H1 (cell line): Measurements from ENCODE around the gene MYLIP. TPM values are rescaled to one million over a fixed set of nuclear protein-coding genes. Genes with fewer than 3 reads are reported as not detected.

Experiments
- CTCF ChIA-PET: fragments of 300-600 bp; sonication (Branson Sonifier 250); formaldehyde crosslinking; loops from one replicate; lab custom pipeline; 2021; ENCODE audit not compliant: partially characterized antibody; lab: Charles Lee
- POLR2A ChIA-PET: fragments of 300-600 bp; sonication (Branson Sonifier 250); formaldehyde crosslinking; loops from one replicate; lab custom pipeline; 2021; ENCODE audit warnings: inconsistent platforms; ENCODE audit not compliant: partially characterized antibody; lab: Charles Lee
- DNase-seq, 2 experiments: peaks; one replicate each; pipeline versions ENCODE4 v3.0.0 to v3.0.0-alpha.2; 2010 to 2022; ENCODE audit warnings: low spot score in 2 of 2, low read depth in 1 of 2, mixed read lengths in 1 of 2
- FAIRE-seq: peaks from 2 replicates; lab custom pipeline; 2011; peaks lifted over from hg19 to GRCh38; lab: Jason Lieb, UNC
- H2AFZ ChIP-seq: 2 replicates; pipeline ENCODE4 v1.8.1; 2012; ENCODE audit warnings: low read length, inconsistent platforms
- H2AK5ac ChIP-seq: 2 replicates; pipeline ENCODE4 v1.6.1; 2013; ENCODE audit warnings: low read depth, low read length
- H2BK120ac ChIP-seq: replicated peaks from 2 replicates; pipeline ENCODE3; 2013; ENCODE audit warnings: low read depth, low read length, inconsistent platforms
- H2BK12ac ChIP-seq: 2 replicates; pipeline ENCODE4 v1.6.1; 2013; ENCODE audit warnings: low read depth, low read length
- H2BK15ac ChIP-seq: 2 replicates; pipeline ENCODE4 v1.6.1; 2013; ENCODE audit warnings: low read length
- H2BK20ac ChIP-seq: 2 replicates; pipeline ENCODE4 v1.6.1; 2013; ENCODE audit warnings: low read length
- H2BK5ac ChIP-seq: 2 replicates; pipeline ENCODE4 v1.6.1; 2013; ENCODE audit warnings: low read depth, low read length
- H3K14ac ChIP-seq: 2 replicates; pipeline ENCODE4 v1.6.1; 2013; ENCODE audit warnings: inconsistent platforms; ENCODE audit not compliant: insufficient read length
- H3K18ac ChIP-seq: 2 replicates; pipeline ENCODE4 v1.6.1; 2013; ENCODE audit warnings: low read length; ENCODE audit errors: extremely low read depth
- H3K23ac ChIP-seq: 2 replicates; pipeline ENCODE4 v1.6.1; 2013; ENCODE audit warnings: inconsistent platforms; ENCODE audit not compliant: insufficient read length
- H3K23me2 ChIP-seq: 2 replicates; pipeline ENCODE4 v1.6.1; 2013; ENCODE audit warnings: low read depth, low read length
- H3K27ac ChIP-seq: 2 replicates; pipeline ENCODE4 v1.6.1; 2011; ENCODE audit warnings: low read depth, low read length, inconsistent platforms
- H3K27me3 ChIP-seq, 4 experiments: replicated peaks in 1 of 4; 1 replicate in 1 of 4; 2 replicates in 3 of 4; pipeline versions ENCODE4 v1.6.1 to v1.8.1; 2011 to 2013; ENCODE audit warnings: low read length in 3 of 4, mild to moderate bottlenecking in 3 of 4, inconsistent platforms in 2 of 4, mixed read lengths in 2 of 4, moderate library complexity in 1 of 4; ENCODE audit not compliant: control insufficient read depth in 3 of 4, insufficient read depth in 3 of 4; ENCODE audit errors: extremely low read depth in 1 of 4
- H3K36me3 ChIP-seq, 4 experiments: 2 replicates each; pipeline versions ENCODE4 v1.6.1 to v1.8.1; 2011 to 2013; ENCODE audit warnings: mild to moderate bottlenecking in 4 of 4, low read length in 3 of 4, moderate library complexity in 2 of 4, control low read depth in 1 of 4, inconsistent platforms in 1 of 4; ENCODE audit not compliant: insufficient read depth in 4 of 4, control insufficient read depth in 2 of 4
- H3K4ac ChIP-seq: replicated peaks from 2 replicates; pipeline ENCODE3; 2013; ENCODE audit warnings: low read length, low read depth, mixed read lengths, inconsistent platforms; ENCODE audit not compliant: insufficient read length
- H3K4me1 ChIP-seq, 4 experiments: replicated peaks in 1 of 4; 1 replicate in 1 of 4; 2 replicates in 3 of 4; pipeline versions ENCODE4 v1.6.1 to v1.8.1; 2011 to 2013; ENCODE audit warnings: low read length in 3 of 4, inconsistent platforms in 2 of 4, mixed read lengths in 1 of 4; ENCODE audit not compliant: insufficient read depth in 4 of 4, control insufficient read depth in 3 of 4
- H3K4me2 ChIP-seq, 2 experiments: 2 replicates each; pipeline versions ENCODE4 v1.6.1 to v1.8.1; 2011 to 2013; ENCODE audit warnings: low read depth in 2 of 2, low read length in 2 of 2, control low read depth in 1 of 2, inconsistent platforms in 1 of 2, mild to moderate bottlenecking in 1 of 2; ENCODE audit not compliant: insufficient read depth in 1 of 2
- H3K4me3 ChIP-seq, 4 experiments: fragments of 200-600, 300-600 bp in 1 of 4; sonication (generic), shearing (Covaris generic), sonication (Bioruptor Twin) in 1 of 4; 2 replicates each; pipeline versions ENCODE4 v1.5.1 to v1.8.1; 2011 to 2016; ENCODE audit warnings: low read length in 4 of 4, low read depth in 3 of 4, control low read depth in 2 of 4, inconsistent platforms in 2 of 4, mild to moderate bottlenecking in 2 of 4, mixed read lengths in 1 of 4, moderate library complexity in 1 of 4; ENCODE audit not compliant: insufficient read depth in 2 of 4; ENCODE audit errors: extremely low read depth in 1 of 4
- H3K56ac ChIP-seq: replicated peaks from 2 replicates; pipeline ENCODE3; 2013; ENCODE audit warnings: low read depth, mild to moderate bottlenecking, mixed read lengths, low read length, inconsistent platforms; ENCODE audit not compliant: insufficient read length
- H3K79me1 ChIP-seq: 2 replicates; pipeline ENCODE4 v1.6.1; 2013; ENCODE audit warnings: low read depth, low read length, control low read depth
- H3K79me2 ChIP-seq, 2 experiments: 2 replicates each; pipeline versions ENCODE4 v1.6.1 to v1.8.1; 2012 to 2013; ENCODE audit warnings: low read length in 2 of 2, mild to moderate bottlenecking in 2 of 2, inconsistent platforms in 1 of 2; ENCODE audit not compliant: insufficient read depth in 2 of 2, control insufficient read depth in 1 of 2
- H3K9ac ChIP-seq, 4 experiments: replicated peaks in 1 of 4; 1 replicate in 1 of 4; 2 replicates in 3 of 4; pipeline versions ENCODE4 v1.6.1 to v1.8.1; 2011 to 2013; ENCODE audit warnings: low read depth in 3 of 4, low read length in 3 of 4, control low read depth in 2 of 4, mild to moderate bottlenecking in 2 of 4, moderate library complexity in 2 of 4, inconsistent platforms in 1 of 4; ENCODE audit errors: extremely low read depth in 1 of 4
- H3K9me3 ChIP-seq, 2 experiments: 2 replicates each; pipeline versions ENCODE4 v1.6.1 to v1.8.1; 2012 to 2013; ENCODE audit warnings: mild to moderate bottlenecking in 2 of 2, moderate library complexity in 2 of 2, control low read depth in 1 of 2, inconsistent platforms in 1 of 2, low read depth in 1 of 2, low read length in 1 of 2, mixed read lengths in 1 of 2; ENCODE audit not compliant: insufficient read depth in 2 of 2
- H4K20me1 ChIP-seq, 2 experiments: replicated peaks in 1 of 2; 2 replicates each; pipeline versions ENCODE3 to v1.8.1; 2011 to 2013; ENCODE audit warnings: inconsistent platforms in 2 of 2, low read length in 2 of 2, mild to moderate bottlenecking in 1 of 2; ENCODE audit not compliant: insufficient read depth in 2 of 2, control insufficient read depth in 1 of 2
- H4K5ac ChIP-seq: 2 replicates; pipeline ENCODE4 v1.6.1; 2013; ENCODE audit warnings: low read length, low read depth, mixed read lengths, inconsistent platforms; ENCODE audit not compliant: insufficient read length
- H4K8ac ChIP-seq: 2 replicates; pipeline ENCODE4 v1.8.0; 2013; ENCODE audit warnings: mild to moderate bottlenecking, moderate library complexity, low read length, inconsistent platforms; ENCODE audit not compliant: insufficient read depth; ENCODE audit errors: extremely low read depth
- H4K91ac ChIP-seq: replicated peaks from 2 replicates; pipeline ENCODE3; 2013; ENCODE audit warnings: low read length, mixed read lengths, inconsistent platforms; ENCODE audit not compliant: insufficient read length
- BACH1 ChIP-seq: IDR thresholded peaks from 2 replicates; pipeline ENCODE4 v1.6.1; 2012; ENCODE audit warnings: low read length, improper control_type of control experiment
- BRCA1 ChIP-seq: IDR thresholded peaks from 2 replicates; pipeline ENCODE4 v1.6.1; 2012; ENCODE audit warnings: low read depth, low read length, improper control_type of control experiment
- E2F6 ChIP-seq: IDR thresholded peaks from 2 replicates; pipeline ENCODE4 v1.6.1; 2012; ENCODE audit warnings: inconsistent platforms
- EP300 ChIP-seq, 2 experiments: IDR thresholded peaks; 1 replicate in 1 of 2; 2 replicates in 1 of 2; pipeline ENCODE4 v1.6.1; 2011 to 2012; ENCODE audit warnings: low read depth in 2 of 2, low read length in 2 of 2, mild to moderate bottlenecking in 2 of 2, borderline replicate concordance in 1 of 2, inconsistent platforms in 1 of 2, moderate library complexity in 1 of 2
- GTF2F1 ChIP-seq: IDR thresholded peaks from 2 replicates; pipeline ENCODE4 v1.6.1; 2012; ENCODE audit warnings: low read depth, low read length, improper control_type of control experiment, borderline replicate concordance
- NANOG ChIP-seq: IDR thresholded peaks from 2 replicates; pipeline ENCODE4 v1.6.1; 2011; ENCODE audit warnings: low read length, low read depth, mild to moderate bottlenecking, inconsistent platforms; ENCODE audit not compliant: insufficient read depth, poor library complexity, severe bottlenecking
- RAD21 ChIP-seq, 2 experiments: IDR thresholded peaks in 1 of 2; conservative IDR thresholded peaks in 1 of 2; 2 replicates each; pipeline ENCODE4 v1.6.1; 2011; ENCODE audit warnings: low read depth in 2 of 2, low read length in 2 of 2, improper control_type of control experiment in 1 of 2, inconsistent platforms in 1 of 2, mild to moderate bottlenecking in 1 of 2, moderate library complexity in 1 of 2
- RFX5 ChIP-seq: IDR thresholded peaks from 2 replicates; pipeline ENCODE4 v1.6.1; 2011; ENCODE audit warnings: low read depth, low read length, improper control_type of control experiment, borderline replicate concordance
- SP1 ChIP-seq: IDR thresholded peaks from 2 replicates; pipeline ENCODE4 v1.6.1; 2011; ENCODE audit warnings: low read depth, low read length
- WGBS, 2 experiments: shearing (Covaris generic) in 1 of 2; methylation state at CpG; one replicate each; pipeline versions ENCODE4 v1.1.6 to v1.1.7; 2013 to 2015; ENCODE audit warnings: low lambda C conversion rate in 2 of 2, mixed read lengths in 2 of 2, inconsistent platforms in 1 of 2, low coverage in 1 of 2, missing lambda C conversion rate in 1 of 2; ENCODE audit not compliant: insufficient replicate concordance in 2 of 2, insufficient coverage in 1 of 2, insufficient read length in 1 of 2; ENCODE audit errors: extremely low coverage in 1 of 2, missing lambda C conversion rate in 1 of 2; 5-methylcytosine and 5-hydroxymethylcytosine counted together
- polyA plus RNA-seq, 7 experiments: library from polyadenylated mRNA; depleted of rRNA in 3 of 7; stranded (reverse) in 5 of 7; unstranded in 2 of 7; fragments of >200 nt in 5 of 7; fragments of 200-250 nt in 2 of 7; gene quantifications; 1 replicate in 5 of 7; 2 replicates in 1 of 7; 4 replicates in 1 of 7; pipeline versions ENCODE4 v1.2.1 to v1.2.3, GENCODE V29; 2011 to 2013; ENCODE audit warnings: missing spikeins in 2 of 7, mixed read lengths in 2 of 7
- total RNA-seq: library from RNA; stranded (reverse); fragmentation: NEBNext Ultra II Directional; extraction: Animal tissue kit (Norgen Biotek cat#: 25700); gene quantifications from 2 replicates; pipeline ENCODE4 v1.2.1, GENCODE V29; 2021

MYLIP gene
- total and polyA plus RNA-seq, 2 of the 8 experiments (the other 6 are each of a cell fraction or from before 2014, with no cell fraction given): 21.1 to 26.9 TPM

GRCh38 chr6:16130932-16131387, 2.1 kb downstream of the MYLIP start:
- Histone ChIP-seq H3K4me1 (peaks cover 0 to 10% (median 2%) of the 10 kb centered on the region in 4 experiments; a peak in 3 of 7 replicates), H3K79me2 (peaks cover 26 to 70% of the 10 kb centered on the region in 2 experiments), H3K27me3 (no peaks in the 10 kb centered on the region; a peak in 1 of 7 replicates), H4K8ac (no peak overlapping the region), H3K9ac (no peak overlapping the region; a peak in 2 of 7 replicates), H3K14ac (no peak overlapping the region), H3K18ac (peak overlapping the region; percentile 56; the same call in 1 of the 2 replicates), H3K79me1 (no peaks in the 10 kb centered on the region), H2BK12ac (no peak overlapping the region), H3K36me3 (peaks cover 0 to 26% (median 3%) of the 10 kb centered on the region in 4 experiments; a peak in 3 of 8 replicates), H2BK5ac (no peak overlapping the region), H4K20me1 (peaks cover 23 to 32% of the 10 kb centered on the region in 2 experiments), H3K56ac (no peak overlapping the region), H4K5ac (no peak overlapping the region), H3K4me3 (peak overlapping the region; percentile 72 to 95 (median 89); a peak in 7 of 8 replicates), H2BK20ac (no peak overlapping the region), H3K9me3 (no peaks in the 10 kb centered on the region), H3K27ac (peak overlapping the region; percentile 44; the same call in 1 of the 2 replicates), H3K23me2 (peaks cover 4% of the 10 kb centered on the region; the same call in 1 of the 2 replicates), H4K91ac (no peak overlapping the region), H3K23ac (no peak overlapping the region), H2AFZ (no peak overlapping the region), H3K4me2 (peak overlapping the region; percentile 85 to 86), H2BK120ac (no peak overlapping the region), H2AK5ac (no peak overlapping the region), H3K4ac (no peak overlapping the region), H2BK15ac (no peak overlapping the region)
- ChIA-PET CTCF (interaction anchor here (1.1 to 1.8 kb wide), 6 partner anchors 78 to 440 kb away, joined by 3 to 4 read pairs (median 4); no protein-coding TSS in a partner anchor), POLR2A (interaction anchor here (0.7 to 6.7 kb wide), 20 partner anchors 14 to 445 kb away, joined by 3 to 70 read pairs (median 4); no protein-coding TSS in a partner anchor)
- FAIRE-seq (peak; percentile 82), DNase-seq (no peak)
- WGBS, 2 experiments: 48% methylated on average over 3 of the region's 3 CpGs; no CpG with 5 or more reads in 1 of the 2 experiments
- no peak for TF ChIP-seq NANOG
- 0 out of 4 replicates have a peak, but pooled peaks of 1 of the 2 experiments have one; percentile 6 for TF ChIP-seq RAD21 (IDR thresholded peaks at IDR 0.05 in 1 of 2, conservative IDR thresholded peaks at IDR 0.05 in 1 of 2; ENCODE audit: low read depth in 2 of 2, low read length in 2 of 2)
- TF ChIP-seq SP1: peak; percentile 27; the same call in 1 of the 2 replicates
- no peak for TF ChIP-seq EP300 (IDR thresholded peaks at IDR 0.05; ENCODE audit: borderline replicate concordance in 1 of 2, low read depth in 2 of 2, low read length in 2 of 2)
- no peak for TF ChIP-seq RFX5
- no peak for TF ChIP-seq E2F6
- TF ChIP-seq BACH1: no peak
- no peak for TF ChIP-seq GTF2F1
- no peak for TF ChIP-seq BRCA1
